Measurements from ENCODE around the gene VPS51. TPM values are rescaled to one million over a fixed set of nuclear protein-coding genes. Genes with fewer than 3 reads are reported as not detected.

Gene VPS51
- total RNA-seq, 1 experiment from 2014 or later = 89.5 TPM

- TF ChIP-seq POLR2A (IDR thresholded peaks at IDR 0.05; ENCODE audit: borderline replicate concordance, extremely low read depth, insufficient read depth, insufficient read length) = no peak
- no peak for TF ChIP-seq RAD21 (IDR thresholded peaks at IDR 0.05; ENCODE audit: low read depth)
- TF ChIP-seq SIN3A (IDR thresholded peaks at IDR 0.05; ENCODE audit: low read depth) = no peak
- no peak for TF ChIP-seq ATF3 (IDR thresholded peaks at IDR 0.05)
- TF ChIP-seq CTCF (IDR thresholded peaks at IDR 0.05 in 2 of 3, conservative IDR thresholded peaks at IDR 0.05 in 1 of 3; ENCODE audit: borderline replicate concordance in 1 of 3, insufficient read depth in 1 of 3, low read depth in 2 of 3, low read length in 2 of 3) = no peak
- no peak for TF ChIP-seq EGR1 (IDR thresholded peaks at IDR 0.05; ENCODE audit: low read depth)
- TF ChIP-seq TCF7L2 (IDR thresholded peaks at IDR 0.05; ENCODE audit: borderline replicate concordance, extremely low read depth, insufficient read depth, insufficient read length) = no peak
- no peak for TF ChIP-seq ZNF274 (IDR thresholded peaks at IDR 0.05; ENCODE audit: low read depth, low read length)
- TF ChIP-seq ZFX (IDR thresholded peaks at IDR 0.05) = no peak
- no peak for TF ChIP-seq MAX (IDR thresholded peaks at IDR 0.05)
- no peak for TF ChIP-seq YY1 (IDR thresholded peaks at IDR 0.05; ENCODE audit: extremely low read depth, insufficient replicate concordance, low read depth, low read length)
- no peak for TF ChIP-seq CEBPB (IDR thresholded peaks at IDR 0.05; ENCODE audit: low read depth)
- no peak for TF ChIP-seq ELF1 (IDR thresholded peaks at IDR 0.05; ENCODE audit: borderline replicate concordance, low read depth)
- TF ChIP-seq EZH2phosphoT487 (IDR thresholded peaks at IDR 0.05; ENCODE audit: borderline replicate concordance) = no peak
- no peak for TF ChIP-seq FOSL1 (IDR thresholded peaks at IDR 0.05; ENCODE audit: low read depth)
- no peak for TF ChIP-seq ZBTB33 (IDR thresholded peaks at IDR 0.05; ENCODE audit: extremely low read depth, insufficient replicate concordance, low read length)
- TF ChIP-seq REST (IDR thresholded peaks at IDR 0.05; ENCODE audit: low read depth) = no peak
- TF ChIP-seq SRF (IDR thresholded peaks at IDR 0.05; ENCODE audit: low read depth) = no peak
- POLR2A ChIA-PET = no interaction called here
Observed at GRCh38 chr11:65057526-65057925, 38.5 kb upstream of the VPS51 start.

More at GRCh38 chr11:65057526-65057925, 38.5 kb upstream of the VPS51 start:
- Histone ChIP-seq H3K9me2 (ENCODE audit: insufficient read depth) (no peaks in the 10 kb centered on the region), H3K4me1 (ENCODE audit: control insufficient read depth in 1 of 2, insufficient read depth in 2 of 2, low read length in 2 of 2) (no peaks in the 10 kb centered on the region), H3K4me3 (replicated peaks in 1 of 2; ENCODE audit: low read depth in 1 of 2, low read length in 2 of 2) (no peak overlapping the region), H3K9me3 (ENCODE audit: control insufficient read depth in 1 of 2, insufficient read depth in 1 of 2, low read depth in 1 of 2, low read length in 2 of 2) (no peaks in the 10 kb centered on the region), H3K27me3 (ENCODE audit: insufficient read depth, low read length) (no peaks in the 10 kb centered on the region), H4K20me1 (ENCODE audit: insufficient read depth) (no peaks in the 10 kb centered on the region), H3K36me3 (ENCODE audit: control insufficient read depth in 1 of 2, insufficient read depth in 2 of 2, low read length in 2 of 2) (no peaks in the 10 kb centered on the region), H3K79me2 (ENCODE audit: insufficient read depth, low read length) (no peaks in the 10 kb centered on the region), H2AFZ (ENCODE audit: low read depth, low read length, poor library complexity, severe bottlenecking) (no peak overlapping the region), H3K27ac (ENCODE audit: low read depth, low read length) (no peak overlapping the region), H3K9ac (ENCODE audit: low read length) (no peak overlapping the region), H3K4me2 (ENCODE audit: low read length) (no peak overlapping the region)
- no peak for DNase-seq (ENCODE audit: low read depth, low spot score)
- ChIA-PET CTCF (no interaction called here), RAD21 (ENCODE audit: low non-redundant PET in 1 of 2, low total read pairs in 2 of 2, uncharacterized antibody in 2 of 2, unreplicated experiment in 2 of 2) (no interaction called here)
- ATAC-seq = no peak
- BruUV-seq (replicated peaks) = no TSS peak
- intact Hi-C loops (cut with micrococcal nuclease) = no loop called here

All from HCT116 (cell line).